Astrocyte of the spinal cord (primary cell): ENCODE results near the gene LCN2.
A peak's percentile ranks its signal among the peaks of the same experiment; 100 is the strongest.
"Not testable (repeated sequence)": the region's sequence is repeated elsewhere in the genome, so short reads cannot be mapped to it uniquely, and the experiment has no call there.

Source experiments
- DNase-seq: peaks from one replicate; pipeline ENCODE4 v3.0.0; 2011; ENCODE audit warnings: low read depth, low spot score
- H3K4me3 ChIP-seq: 2 replicates; pipeline ENCODE4 v1.5.1; 2011; ENCODE audit warnings: low read depth, mild to moderate bottlenecking, low read length, moderate library complexity
- in situ Hi-C: cut with HindIII; loops from 2 replicates; pipeline ENCODE4 v1.10.0; 2017; ENCODE audit warnings: low sequenced_read_pairs
- TF ChIP-seq, protein P1 (sequence below): IDR thresholded peaks from 2 replicates; pipeline ENCODE4 v1.5.1; 2012; ENCODE audit warnings: low read depth, mild to moderate bottlenecking, low read length, inconsistent platforms

Gene LCN2

DNA sequence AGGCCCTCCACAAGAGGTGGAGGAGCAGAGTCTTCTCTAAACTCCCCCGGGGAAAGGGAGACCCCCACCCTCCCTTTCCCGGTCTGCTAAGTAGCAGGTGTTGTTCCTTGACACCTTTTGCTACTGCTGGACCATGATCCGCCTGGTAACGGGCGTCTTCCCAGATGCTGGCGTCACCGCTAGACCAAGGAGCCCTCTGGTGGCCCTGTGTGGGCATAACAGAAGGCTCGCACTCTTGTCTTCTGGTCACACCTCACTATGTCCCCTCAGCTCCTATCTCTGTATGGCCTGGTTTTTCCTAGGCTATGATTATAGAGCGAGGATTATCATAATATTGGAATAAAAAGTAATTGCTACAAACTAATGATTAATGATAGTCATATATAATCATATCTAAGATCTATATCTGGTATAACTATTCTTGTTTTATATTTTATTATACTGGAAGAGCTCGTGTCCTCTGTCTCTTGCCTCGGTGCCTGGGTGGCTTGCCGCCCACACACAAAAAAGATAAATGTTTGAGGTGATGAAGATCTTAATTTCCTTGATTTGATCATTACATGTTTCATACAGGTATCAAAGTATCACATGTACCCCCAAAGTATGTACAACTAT, 19.2 kb upstream of the LCN2 start:
- H3K4me3 ChIP-seq, in situ Hi-C loops, DNase-seq: not testable (repeated sequence)
- TF ChIP-seq, protein P1, sequence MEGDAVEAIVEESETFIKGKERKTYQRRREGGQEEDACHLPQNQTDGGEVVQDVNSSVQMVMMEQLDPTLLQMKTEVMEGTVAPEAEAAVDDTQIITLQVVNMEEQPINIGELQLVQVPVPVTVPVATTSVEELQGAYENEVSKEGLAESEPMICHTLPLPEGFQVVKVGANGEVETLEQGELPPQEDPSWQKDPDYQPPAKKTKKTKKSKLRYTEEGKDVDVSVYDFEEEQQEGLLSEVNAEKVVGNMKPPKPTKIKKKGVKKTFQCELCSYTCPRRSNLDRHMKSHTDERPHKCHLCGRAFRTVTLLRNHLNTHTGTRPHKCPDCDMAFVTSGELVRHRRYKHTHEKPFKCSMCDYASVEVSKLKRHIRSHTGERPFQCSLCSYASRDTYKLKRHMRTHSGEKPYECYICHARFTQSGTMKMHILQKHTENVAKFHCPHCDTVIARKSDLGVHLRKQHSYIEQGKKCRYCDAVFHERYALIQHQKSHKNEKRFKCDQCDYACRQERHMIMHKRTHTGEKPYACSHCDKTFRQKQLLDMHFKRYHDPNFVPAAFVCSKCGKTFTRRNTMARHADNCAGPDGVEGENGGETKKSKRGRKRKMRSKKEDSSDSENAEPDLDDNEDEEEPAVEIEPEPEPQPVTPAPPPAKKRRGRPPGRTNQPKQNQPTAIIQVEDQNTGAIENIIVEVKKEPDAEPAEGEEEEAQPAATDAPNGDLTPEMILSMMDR, result peak; percentile 18

DNA sequence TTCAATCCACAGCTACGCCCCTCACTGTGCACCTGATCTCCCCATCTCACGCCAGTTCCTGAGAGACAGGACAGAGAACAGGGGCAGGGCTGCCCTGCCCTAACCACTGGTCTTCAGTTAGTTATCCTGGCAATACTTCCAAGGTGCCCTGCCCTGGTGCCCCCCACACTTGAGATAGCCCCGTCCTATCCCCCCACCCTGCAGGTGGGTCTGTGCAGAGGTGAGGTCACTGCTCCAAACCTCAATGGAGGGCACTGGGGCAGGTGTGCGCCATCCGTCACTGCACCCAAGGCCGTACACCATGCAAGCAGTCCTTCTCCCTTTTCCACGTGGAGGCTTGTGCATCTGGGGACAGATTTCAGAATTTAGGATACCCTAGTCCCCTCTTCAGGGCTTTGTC, 18.6 kb upstream of the LCN2 start:
- in situ Hi-C loops, H3K4me3 ChIP-seq, DNase-seq: not testable (repeated sequence)

DNA sequence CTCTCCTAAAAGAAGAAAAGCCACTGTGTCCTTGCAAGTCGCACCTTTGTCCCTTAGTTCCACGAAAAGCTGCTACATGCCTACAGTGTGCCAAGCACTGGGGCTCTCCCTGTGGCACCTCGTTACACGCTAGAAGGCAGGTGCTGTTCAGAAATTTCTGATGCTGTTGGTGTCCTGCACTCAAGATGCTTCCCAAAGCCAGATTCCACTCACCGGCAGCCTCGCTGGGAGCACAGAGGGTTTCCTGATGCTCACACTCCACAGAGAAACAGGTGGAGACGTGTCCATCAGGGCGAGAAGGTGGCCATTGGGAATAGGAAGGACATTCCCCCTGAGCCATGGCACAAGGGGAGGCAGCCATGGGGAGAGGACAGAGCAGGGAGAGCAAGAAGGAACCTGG, 17.9 kb upstream of the LCN2 start:
- in situ Hi-C loops, DNase-seq, H3K4me3 ChIP-seq: not testable (repeated sequence)

DNA sequence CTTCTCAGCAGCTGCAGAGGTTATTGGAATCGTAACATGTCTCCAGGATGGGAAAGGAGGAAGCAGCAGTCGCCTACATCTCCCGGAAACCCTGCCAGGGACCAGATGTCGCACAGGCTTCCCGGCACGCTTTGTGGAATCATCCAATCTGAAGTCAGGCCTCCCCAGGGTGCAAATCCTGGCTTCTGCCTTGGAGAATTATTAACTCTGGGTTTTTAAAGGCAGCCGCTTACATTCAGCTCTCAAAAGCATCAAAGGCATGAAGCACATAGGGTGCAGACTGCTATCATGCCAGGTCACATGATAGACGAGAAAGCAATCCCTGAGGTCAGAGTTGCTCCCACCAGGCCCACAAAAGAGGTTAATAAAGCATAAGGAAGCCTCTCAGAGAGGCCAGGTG, 17.1 kb upstream of the LCN2 start:
- DNase-seq, in situ Hi-C loops, H3K4me3 ChIP-seq: not testable (repeated sequence)

DNA sequence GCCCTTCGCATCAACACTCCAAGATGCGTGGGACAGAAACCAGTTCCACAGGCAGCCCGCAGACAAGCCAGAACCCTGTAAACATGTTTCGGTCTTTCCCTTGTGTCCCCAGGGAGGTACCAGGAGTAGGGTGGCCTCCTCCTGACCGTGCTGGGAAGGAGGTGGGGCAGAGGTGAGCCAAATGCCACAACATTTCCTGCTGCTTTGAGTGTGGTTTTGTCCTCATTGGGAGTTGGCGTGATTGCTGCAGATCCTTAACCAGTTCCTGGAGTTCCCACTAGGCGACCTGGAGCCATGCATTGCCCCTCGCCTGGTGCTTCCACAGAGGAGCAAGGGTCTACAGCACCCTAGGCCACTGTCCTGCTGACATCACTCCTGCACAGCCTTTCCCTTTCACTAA, 13.7 kb upstream of the LCN2 start:
- DNase-seq, in situ Hi-C loops, H3K4me3 ChIP-seq: not testable (repeated sequence)

DNA sequence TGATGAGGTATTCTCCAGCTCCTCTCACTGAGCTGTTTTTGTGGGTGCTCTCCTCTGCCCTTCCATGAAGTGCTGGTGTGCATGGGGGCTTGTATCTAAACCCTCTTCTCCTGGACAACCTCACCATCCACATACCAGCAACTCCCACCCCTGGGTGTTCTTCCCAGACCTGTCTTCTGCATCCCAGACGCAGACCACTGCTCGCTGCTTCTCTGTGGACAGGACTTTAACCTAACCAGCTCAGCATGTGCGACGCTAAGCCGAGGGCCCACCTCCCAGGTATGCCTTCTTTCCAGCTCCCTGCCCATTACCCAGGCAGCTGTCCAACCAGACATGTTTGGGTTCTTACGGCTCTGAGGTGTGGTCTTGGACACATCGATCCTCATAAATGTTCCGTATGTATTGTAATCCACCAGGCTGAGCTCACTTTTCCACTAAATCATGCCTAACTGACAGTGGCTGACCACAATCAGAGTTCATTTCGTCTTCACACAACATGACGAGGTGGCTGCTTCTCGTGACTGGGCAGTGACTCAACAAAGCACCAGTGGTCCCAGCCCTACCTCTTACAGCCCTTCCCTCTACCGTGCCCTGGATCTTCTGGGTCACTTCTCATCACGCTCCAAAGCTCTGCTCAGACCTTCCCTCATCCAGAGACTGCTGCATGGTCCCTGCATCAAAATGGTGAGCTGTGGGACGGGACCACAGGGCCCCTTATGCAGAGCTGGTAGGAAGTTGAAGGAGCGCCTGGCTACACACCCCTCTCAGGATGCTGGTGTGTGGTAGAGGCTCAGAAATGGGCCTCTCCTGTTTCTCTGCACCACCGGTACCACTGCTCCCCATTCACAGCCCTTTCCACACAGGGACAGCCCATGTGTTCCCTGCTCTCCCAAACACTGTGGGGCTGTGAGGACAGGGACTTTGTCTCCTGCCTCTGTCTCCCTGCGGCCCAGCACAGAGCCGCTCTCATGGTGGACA, 12.1 kb upstream of the LCN2 start:
- in situ Hi-C loops, result no loop called here
- peak; percentile 74 for DNase-seq
- TF ChIP-seq, protein P1, result no peak
- H3K4me3 ChIP-seq, result no peak overlapping the region

DNA sequence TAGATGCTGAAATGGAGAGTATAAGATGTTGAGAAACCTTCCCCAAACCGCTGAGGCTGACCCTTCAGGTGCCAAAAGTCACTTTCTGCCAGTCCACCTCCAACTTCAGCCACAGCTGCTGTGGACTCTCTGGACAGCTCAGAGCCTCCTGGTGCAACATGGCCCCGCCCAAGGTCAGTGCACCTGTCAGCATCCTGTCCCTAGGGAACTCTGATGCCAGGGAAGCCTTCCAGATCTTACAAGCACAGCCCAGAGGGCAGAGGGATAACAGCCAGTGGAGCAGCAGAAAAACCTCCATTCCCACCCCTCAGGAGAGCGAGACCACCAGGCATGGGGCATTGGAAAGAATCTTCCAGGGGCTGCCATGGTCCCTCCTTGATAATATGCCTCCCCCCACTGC, 11.3 kb upstream of the LCN2 start:
- in situ Hi-C loops, result no loop called here

DNA sequence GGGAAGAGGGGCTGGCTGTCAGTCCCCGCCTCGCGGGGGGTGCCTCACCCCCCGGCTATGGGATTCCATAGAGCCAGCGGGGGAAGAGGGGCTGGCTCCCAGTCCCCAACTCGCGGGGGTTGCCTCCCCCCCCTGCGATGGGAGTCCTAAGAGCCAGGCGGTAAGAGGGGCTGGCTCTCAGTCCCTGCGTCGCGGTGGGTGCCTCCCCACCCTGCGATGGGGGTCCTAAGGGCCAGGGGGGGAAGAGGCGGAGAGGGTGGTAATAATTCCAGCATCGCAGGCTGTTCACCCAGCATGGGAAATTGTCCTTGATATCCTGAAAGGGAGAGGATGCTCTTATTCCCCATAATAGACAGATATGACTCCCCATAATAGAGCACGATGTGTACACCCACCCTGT, 9.6 kb upstream of the LCN2 start:
- H3K4me3 ChIP-seq, result no peak overlapping the region
- TF ChIP-seq, protein P1, result no peak
- DNase-seq, result no peak
- in situ Hi-C loops, result no loop called here

More for the DNA sequence above, 11.3 kb upstream of the LCN2 start:
- DNase-seq, result no peak
- no peak overlapping the region for H3K4me3 ChIP-seq
- TF ChIP-seq, protein P1, result no peak
